Ovary (tissue), 9 donors: ENCODE measurements around the gene POU4F1. TPM values are rescaled to one million over a fixed set of nuclear protein-coding genes. Genes with fewer than 3 reads are reported as not detected.

ENCODE experiments used
- DNase-seq, 5 donors: peaks; one replicate each; pipeline ENCODE4 v3.0.0-alpha.2; 2019 to 2020
- H3K27ac ChIP-seq, 2 donors: fragments of 200-600 bp; one replicate each; pipeline versions ENCODE4 v1.5.1 to v1.8.0; 2019 to 2022
- H3K27me3 ChIP-seq: fragments of 200-600 bp; one replicate; pipeline ENCODE4 v1.8.0; 2022
- H3K36me3 ChIP-seq: fragments of 200-600 bp; sonication (generic); one replicate; pipeline ENCODE4 v1.5.1; 2019
- H3K4me1 ChIP-seq: one replicate; pipeline ENCODE4 v1.8.1; 2013; ENCODE audit warnings: mild to moderate bottlenecking, moderate library complexity; ENCODE audit not compliant: insufficient read depth
- H3K4me3 ChIP-seq: fragments of 200-600 bp; sonication (generic); one replicate; pipeline ENCODE4 v1.5.1; 2017
- H3K9me3 ChIP-seq, 2 donors: fragments of 200-600 bp in 1 of 2; sonication (generic) in 1 of 2; one replicate each; pipeline versions ENCODE4 v1.5.1 to v1.8.1; 2013 to 2019; ENCODE audit warnings: mild to moderate bottlenecking in 1 of 2, moderate library complexity in 1 of 2
- EP300 ChIP-seq: sonication (generic); formaldehyde crosslinking; IDR thresholded peaks from one replicate; pipeline ENCODE4 v1.6.1; 2017; ENCODE audit warnings: antibody characterized with exemption
- POLR2A ChIP-seq: fragments of 450-650 bp; IDR thresholded peaks from one replicate; pipeline ENCODE4 v1.6.1; 2017; ENCODE audit warnings: antibody characterized with exemption, mild to moderate bottlenecking, moderate library complexity
- WGBS, 3 donors: extraction: QIAGEN DNeasy Blood & Tissue Kit in 1 of 3; methylation state at CpG; one replicate each; pipeline versions ENCODE4 v1.1.5 to v1.1.7; 2013 to 2017; 5-methylcytosine and 5-hydroxymethylcytosine counted together
- intact Hi-C, 4 donors: fragments of 100-400 bp; cut with DNase I; formaldehyde crosslinking; loops; one replicate each; pipeline versions ENCODE4 v1.11.0 to v1.15.1; 2022 to 2023
- polyA plus RNA-seq, 2 donors: library from polyadenylated mRNA; stranded (reverse); fragments of 200-250 nt in 1 of 2; fragments of 350-450 nt in 1 of 2; fragmentation: Illumina TruSeq in 1 of 2; extraction: RNeasy Lipid Tissue Mini Kit (QIAGEN cat#74804) in 1 of 2; gene quantifications; one replicate each; pipeline ENCODE4 v1.2.3, GENCODE V29; 2013 to 2014
- total RNA-seq, 7 donors: library from RNA; depleted of rRNA in 2 of 7; stranded (reverse); fragments of >200 nt in 2 of 7; fragmentation: NEBNext Ultra II Directional in 3 of 7; extraction: Animal tissue kit (Norgen Biotek cat#: 25700) in 3 of 7; gene quantifications; one replicate each; pipeline versions ENCODE4 v1.1.0 to v1.2.4, GENCODE V29; 2016 to 2023
- TF ChIP-seq, protein P1 (sequence below), 3 donors: fragments of 450-650 bp in 2 of 3; fragments of 200-600 bp in 1 of 3; IDR thresholded peaks; one replicate each; pipeline versions ENCODE4 v1.5.1 to v1.8.0; 2016 to 2022; ENCODE audit warnings: antibody characterized with exemption in 3 of 3, mild to moderate bottlenecking in 1 of 3
- donor health status: DM: no; HTN: no; CAD: no; lungs with moderate emphysema.
- donor health status: DM: no; HTN: no; CAD: no.
- donor health status: Bipolar disorder and iron deficiency.
- donor health status: DM: yes; HTN: yes; CAD: no.
- donor health status: DM: no; HTN: no; CAD: no.
- donor health status: DM: yes; HTN: yes; CAD: no.

The POU4F1 gene
- total and polyA plus RNA-seq, 9 donors: 0.02 TPM; not detected in 8

DNA sequence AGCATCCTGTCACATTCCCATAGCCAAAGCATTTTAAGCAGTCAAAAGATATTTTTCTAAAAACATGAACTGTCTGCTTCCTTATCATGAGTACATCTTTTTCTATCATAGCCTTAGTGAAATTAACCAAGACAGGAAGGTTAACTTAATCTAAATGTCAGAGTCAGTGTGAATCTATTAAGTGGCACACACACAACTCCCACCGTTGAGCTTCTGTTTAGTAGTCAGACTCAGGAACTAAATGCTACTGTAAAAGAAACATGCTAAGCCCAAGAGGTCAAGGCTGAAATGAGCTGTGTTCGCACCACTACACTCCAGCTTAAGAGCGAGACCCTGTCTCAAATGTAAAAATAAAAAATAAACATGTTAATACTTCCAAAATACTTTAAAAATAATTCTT is 7.7 kb upstream of the POU4F1 start:
- Histone ChIP-seq H3K27ac (no peak overlapping the region), H3K27me3 (no peaks in the 10 kb centered on the region), H3K36me3 (no peaks in the 10 kb centered on the region), H3K9me3 (no peaks in the 10 kb centered on the region), H3K4me1 (peaks cover 9% of the 10 kb centered on the region), H3K4me3 (no peak overlapping the region)
- intact Hi-C loops: no loop called here
- 6 to 26% (median 15%) methylated on average over 3 of the region's 3 CpGs for WGBS, 3 donors
- DNase-seq: no peak
- TF ChIP-seq POLR2A (no peak), EP300 (no peak)
- TF ChIP-seq, protein P1, sequence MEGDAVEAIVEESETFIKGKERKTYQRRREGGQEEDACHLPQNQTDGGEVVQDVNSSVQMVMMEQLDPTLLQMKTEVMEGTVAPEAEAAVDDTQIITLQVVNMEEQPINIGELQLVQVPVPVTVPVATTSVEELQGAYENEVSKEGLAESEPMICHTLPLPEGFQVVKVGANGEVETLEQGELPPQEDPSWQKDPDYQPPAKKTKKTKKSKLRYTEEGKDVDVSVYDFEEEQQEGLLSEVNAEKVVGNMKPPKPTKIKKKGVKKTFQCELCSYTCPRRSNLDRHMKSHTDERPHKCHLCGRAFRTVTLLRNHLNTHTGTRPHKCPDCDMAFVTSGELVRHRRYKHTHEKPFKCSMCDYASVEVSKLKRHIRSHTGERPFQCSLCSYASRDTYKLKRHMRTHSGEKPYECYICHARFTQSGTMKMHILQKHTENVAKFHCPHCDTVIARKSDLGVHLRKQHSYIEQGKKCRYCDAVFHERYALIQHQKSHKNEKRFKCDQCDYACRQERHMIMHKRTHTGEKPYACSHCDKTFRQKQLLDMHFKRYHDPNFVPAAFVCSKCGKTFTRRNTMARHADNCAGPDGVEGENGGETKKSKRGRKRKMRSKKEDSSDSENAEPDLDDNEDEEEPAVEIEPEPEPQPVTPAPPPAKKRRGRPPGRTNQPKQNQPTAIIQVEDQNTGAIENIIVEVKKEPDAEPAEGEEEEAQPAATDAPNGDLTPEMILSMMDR (IDR thresholded peaks at IDR 0.05): no peak

DNA sequence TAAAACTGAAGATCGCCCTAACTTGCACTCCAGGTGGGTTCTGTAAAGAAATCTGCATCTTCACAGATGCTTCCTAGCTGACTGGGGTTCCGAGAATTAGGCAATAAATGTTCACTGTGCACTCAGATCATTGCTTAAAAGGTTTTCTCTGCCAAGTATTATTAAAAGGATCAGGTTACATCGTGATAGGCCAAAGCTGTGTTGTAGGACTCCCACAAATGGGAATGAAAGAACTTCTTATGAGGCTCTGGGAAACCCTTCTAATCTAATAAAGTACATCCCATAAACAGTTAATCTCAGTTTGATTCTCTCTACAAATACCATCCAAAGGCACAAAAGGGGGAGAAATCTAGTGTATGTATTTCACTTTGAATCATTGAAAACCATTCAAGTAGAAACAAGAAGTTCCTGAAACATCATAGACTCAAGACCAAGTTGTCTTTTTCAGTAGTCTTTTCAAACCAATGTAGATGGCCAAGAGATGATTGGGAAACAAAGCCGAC is 7.1 kb upstream of the POU4F1 start:
- Histone ChIP-seq H3K36me3 (no peaks in the 10 kb centered on the region), H3K9me3 (no peaks in the 10 kb centered on the region), H3K4me1 (peaks cover 9% of the 10 kb centered on the region), H3K4me3 (no peak overlapping the region), H3K27ac (no peak overlapping the region), H3K27me3 (no peaks in the 10 kb centered on the region)
- TF ChIP-seq, protein P1 (IDR thresholded peaks at IDR 0.05): no peak
- TF ChIP-seq EP300: no peak
- TF ChIP-seq POLR2A: no peak
- intact Hi-C loops: no loop called here
- DNase-seq: no peak
- 21 to 44% (median 35%) methylated on average over 4 of the region's 4 CpGs for WGBS, 3 donors

DNA sequence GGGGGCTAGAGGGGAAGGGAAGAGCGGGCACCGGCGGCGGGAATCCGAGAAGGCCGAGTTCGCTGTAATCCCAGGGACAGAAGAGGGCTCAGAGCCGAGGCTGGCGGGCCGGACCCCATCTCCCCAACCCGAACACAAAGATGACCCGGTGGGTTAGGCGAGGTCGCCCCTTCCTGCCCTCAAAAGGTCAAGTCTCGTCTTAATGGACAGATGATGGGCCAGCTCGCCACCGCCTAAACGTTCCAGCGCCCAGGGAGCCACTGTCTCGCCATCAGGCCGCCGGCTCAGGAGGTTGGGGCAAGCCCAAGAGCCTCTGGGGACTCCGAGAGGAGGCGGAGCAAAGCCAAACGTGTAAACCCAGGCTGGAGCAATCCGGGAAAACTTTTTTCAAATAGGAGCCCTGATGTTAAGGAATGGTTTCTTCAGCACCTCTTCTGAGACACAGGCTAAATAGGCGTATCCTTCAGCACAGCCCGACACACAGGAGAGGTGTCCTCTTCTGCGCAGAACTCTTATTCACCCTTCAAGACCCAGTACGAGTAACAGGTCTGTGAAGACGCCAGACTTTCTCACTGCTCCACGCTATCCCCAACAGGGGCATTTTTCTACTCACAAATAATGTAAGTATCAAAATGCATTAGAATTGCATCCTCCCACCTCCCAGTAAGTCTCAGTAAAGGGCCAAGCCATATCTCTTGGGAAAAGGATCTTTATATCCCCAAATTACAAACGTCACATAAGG is 6.3 kb upstream of the POU4F1 start:
- Histone ChIP-seq H3K36me3 (no peaks in the 10 kb centered on the region), H3K4me1 (peaks cover 9% of the 10 kb centered on the region), H3K27ac (no peak overlapping the region), H3K27me3 (no peaks in the 10 kb centered on the region), H3K9me3 (no peaks in the 10 kb centered on the region), H3K4me3 (peak overlapping the region; percentile 39)
- TF ChIP-seq, protein P1 (IDR thresholded peaks at IDR 0.05): no peak
- no peak for TF ChIP-seq POLR2A
- intact Hi-C loops: no loop called here
- no peak for DNase-seq
- 17 to 22% (median 21%) methylated on average over 33 of the region's 33 CpGs for WGBS, 3 donors

DNA sequence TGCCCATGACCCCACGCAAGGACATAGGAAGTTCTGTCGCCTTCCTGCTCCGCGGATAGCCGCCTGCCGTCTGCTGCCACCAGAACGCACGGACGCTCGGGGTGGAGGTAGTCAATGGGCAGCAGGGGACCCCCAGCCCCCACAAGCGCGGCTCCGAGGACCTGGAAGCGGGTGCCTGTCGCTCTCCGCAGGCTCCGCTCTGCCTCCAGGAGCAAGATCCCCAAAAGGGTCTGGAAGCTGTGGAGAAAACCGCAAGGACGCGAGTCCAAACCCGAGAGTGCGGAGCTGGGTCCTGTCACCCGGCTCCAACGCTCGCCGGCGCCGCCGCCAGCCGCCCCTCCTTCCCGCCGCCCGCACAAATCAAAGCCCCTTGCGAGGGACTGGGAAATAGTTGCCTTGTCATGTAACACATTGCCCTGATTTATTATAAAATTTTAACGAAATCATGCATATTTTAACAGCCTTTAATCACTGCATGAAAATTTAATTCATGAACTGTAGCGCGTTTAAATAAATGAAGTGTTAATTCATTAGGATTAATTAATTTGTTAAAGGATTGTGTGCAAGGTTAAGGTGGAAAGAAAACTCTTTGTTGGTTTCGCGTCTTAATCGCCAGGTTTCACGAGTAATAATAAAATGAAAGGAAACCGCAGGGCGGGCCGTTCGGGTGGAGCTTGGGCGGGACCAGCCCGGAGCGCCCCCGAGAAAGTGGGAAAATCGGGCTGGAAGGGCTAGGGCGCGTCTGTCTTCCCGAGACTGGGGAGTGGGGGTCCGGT is 5.5 kb upstream of the POU4F1 start:
- Histone ChIP-seq H3K9me3 (no peaks in the 10 kb centered on the region), H3K36me3 (no peaks in the 10 kb centered on the region), H3K4me3 (peak overlapping the region; percentile 39), H3K27me3 (no peaks in the 10 kb centered on the region), H3K4me1 (peaks cover 9% of the 10 kb centered on the region), H3K27ac (no peak overlapping the region)
- intact Hi-C loops: no loop called here
- TF ChIP-seq EP300 (no peak), POLR2A (no peak)
- TF ChIP-seq, protein P1 (IDR thresholded peaks at IDR 0.05): no peak
- 1 to 4% (median 3%) methylated on average over 54 of the region's 54 CpGs for WGBS, 3 donors
- DNase-seq: no peak
